Liver (tissue), 9 donors: Measurements from ENCODE around the gene PPM1L. TPM values are rescaled to one million over a fixed set of nuclear protein-coding genes. Genes with fewer than 3 reads are reported as not detected.

Experiments used
- DNase-seq: peaks from one replicate; pipeline ENCODE4 v3.0.0-alpha.2; 2017; ENCODE audit warnings: low spot score
- H3K27ac ChIP-seq, 2 donors: one replicate each; pipeline ENCODE4 v1.7.0; 2013; ENCODE audit warnings: inconsistent platforms in 2 of 2, low read length in 2 of 2, control low read depth in 1 of 2, low read depth in 1 of 2, mild to moderate bottlenecking in 1 of 2
- H3K27me3 ChIP-seq, 4 donors: one replicate each; pipeline versions ENCODE4 v1.6.1 to v1.7.0; 2013; ENCODE audit warnings: low read length in 3 of 4, inconsistent platforms in 1 of 4, mild to moderate bottlenecking in 1 of 4, moderate library complexity in 1 of 4; ENCODE audit not compliant: control insufficient read depth in 4 of 4, insufficient read depth in 4 of 4
- H3K36me3 ChIP-seq, 4 donors: one replicate each; pipeline versions ENCODE4 v1.6.1 to v1.7.0; 2013; ENCODE audit warnings: low read length in 3 of 4, mild to moderate bottlenecking in 3 of 4, low read depth in 1 of 4, moderate library complexity in 1 of 4; ENCODE audit not compliant: control insufficient read depth in 4 of 4, insufficient read depth in 3 of 4
- H3K4me1 ChIP-seq, 4 donors: one replicate each; pipeline versions ENCODE4 v1.6.1 to v1.7.0; 2013; ENCODE audit warnings: low read length in 3 of 4, mild to moderate bottlenecking in 3 of 4, moderate library complexity in 1 of 4; ENCODE audit not compliant: control insufficient read depth in 4 of 4, insufficient read depth in 4 of 4
- H3K4me3 ChIP-seq, 3 donors: one replicate each; pipeline versions ENCODE4 v1.6.1 to v1.7.0; 2013; ENCODE audit warnings: low read length in 3 of 3, control low read depth in 1 of 3, low read depth in 1 of 3, mild to moderate bottlenecking in 1 of 3
- H3K9ac ChIP-seq, 2 donors: one replicate each; pipeline ENCODE4 v1.7.0; 2013; ENCODE audit warnings: low read length in 2 of 2, mild to moderate bottlenecking in 2 of 2, moderate library complexity in 2 of 2, control low read depth in 1 of 2, low read depth in 1 of 2
- H3K9me3 ChIP-seq, 4 donors: one replicate each; pipeline versions ENCODE4 v1.6.1 to v1.7.0; 2013; ENCODE audit warnings: low read length in 3 of 4; ENCODE audit not compliant: control insufficient read depth in 4 of 4
- ATF3 ChIP-seq: IDR thresholded peaks from 2 replicates; pipeline ENCODE4 v1.6.1; 2016; ENCODE audit warnings: antibody characterized with exemption
- CTCF ChIP-seq: fragments of 150-350 bp; IDR thresholded peaks from 2 replicates; pipeline ENCODE4 v1.5.1; 2017; ENCODE audit warnings: improper control_type of control experiment, low read depth, low read length; ENCODE audit not compliant: missing input control
- EGR1 ChIP-seq, 2 donors: IDR thresholded peaks; 2 replicates each; pipeline ENCODE4 v1.6.1; 2016 to 2018; ENCODE audit warnings: antibody characterized with exemption in 2 of 2, low read depth in 2 of 2
- FOXA1 ChIP-seq: IDR thresholded peaks from 2 replicates; pipeline ENCODE4 v1.6.1; 2016; ENCODE audit warnings: antibody characterized with exemption
- GABPA ChIP-seq, 2 donors: IDR thresholded peaks in 1 of 2; conservative IDR thresholded peaks in 1 of 2; 2 replicates each; pipeline ENCODE4 v1.6.1; 2016; ENCODE audit warnings: antibody characterized with exemption in 2 of 2, mild to moderate bottlenecking in 1 of 2, moderate library complexity in 1 of 2
- HNF4A ChIP-seq, 2 donors: conservative IDR thresholded peaks; 2 replicates each; pipeline ENCODE4 v1.6.1; 2016; ENCODE audit warnings: antibody characterized with exemption in 2 of 2, mild to moderate bottlenecking in 2 of 2
- HNF4G ChIP-seq: IDR thresholded peaks from 2 replicates; pipeline ENCODE4 v1.6.1; 2016; ENCODE audit warnings: antibody characterized with exemption
- JUND ChIP-seq, 2 donors: IDR thresholded peaks; 2 replicates each; pipeline ENCODE4 v1.6.1; 2016; ENCODE audit warnings: antibody characterized with exemption in 2 of 2
- MAX ChIP-seq: IDR thresholded peaks from 2 replicates; pipeline ENCODE4 v1.6.1; 2016; ENCODE audit warnings: antibody characterized with exemption
- RAD21 ChIP-seq, 2 donors: IDR thresholded peaks; 2 replicates each; pipeline ENCODE4 v1.6.1; 2016; ENCODE audit warnings: antibody characterized with exemption in 2 of 2, mild to moderate bottlenecking in 2 of 2
- REST ChIP-seq: IDR thresholded peaks from 2 replicates; pipeline ENCODE4 v1.6.1; 2016; ENCODE audit warnings: antibody characterized with exemption, mild to moderate bottlenecking
- RXRA ChIP-seq, 2 donors: IDR thresholded peaks; 2 replicates each; pipeline ENCODE4 v1.6.1; 2017 to 2018; ENCODE audit warnings: antibody characterized with exemption in 2 of 2, mild to moderate bottlenecking in 1 of 2
- TAF1 ChIP-seq: conservative IDR thresholded peaks from 2 replicates; pipeline ENCODE4 v1.6.1; 2016; ENCODE audit warnings: antibody characterized with exemption, mild to moderate bottlenecking
- YY1 ChIP-seq: IDR thresholded peaks from 2 replicates; pipeline ENCODE4 v1.6.1; 2016; ENCODE audit warnings: antibody characterized with exemption, mild to moderate bottlenecking
- WGBS: extraction: QIAGEN DNeasy Blood & Tissue Kit; methylation state at CpG from one replicate; pipeline ENCODE4 v1.1.7; 2013; 5-methylcytosine and 5-hydroxymethylcytosine counted together
- polyA plus RNA-seq, 2 donors: library from polyadenylated mRNA; stranded (reverse) in 1 of 2; unstranded in 1 of 2; fragments of 200-250 nt in 1 of 2; fragments of >200 nt in 1 of 2; fragmentation: Nextera tagmentation in 1 of 2; extraction: Ambion mirVana in 1 of 2; gene quantifications; one replicate each; pipeline versions ENCODE4 v1.2.1 to v1.2.3, GENCODE V29; 2013 to 2015
- total RNA-seq, 2 donors: library from RNA; depleted of rRNA; stranded (reverse); fragments of >200 nt; gene quantifications; one replicate each; pipeline ENCODE4 v1.2.3, GENCODE V29; 2014
- donor health status: healthy.
- donor health status: healthy.
- donor health status: healthy.
- donor health status: healthy.
- donor health status: healthy.

PPM1L gene
- total and polyA plus RNA-seq, 4 donors: 1.6 to 8.5 (median 4.8) TPM

GRCh38 chr3:160951642-160952487, 195.8 kb downstream of the PPM1L start:
- no peaks in the 10 kb centered on the region for H3K27me3 ChIP-seq
- H3K4me1 ChIP-seq: peaks cover 0 to 5% (median 0%) of the 10 kb centered on the region in 4 donors
- H3K9me3 ChIP-seq: no peaks in the 10 kb centered on the region
- TF ChIP-seq MAX (no peak), RAD21 (IDR thresholded peaks at IDR 0.05) (no peak), REST (no peak), ATF3 (no peak), RXRA (IDR thresholded peaks at IDR 0.05) (no peak), JUND (IDR thresholded peaks at IDR 0.05) (no peak), EGR1 (IDR thresholded peaks at IDR 0.05; ENCODE audit: low read depth in 2 of 2) (no peak), YY1 (no peak), HNF4G (no peak), GABPA (IDR thresholded peaks at IDR 0.05 in 1 of 2, conservative IDR thresholded peaks at IDR 0.05 in 1 of 2) (no peak), HNF4A (conservative IDR thresholded peaks at IDR 0.05) (no peak), FOXA1 (no peak), CTCF (no peak)
- DNase-seq: no peak
- H3K27ac ChIP-seq: no peak overlapping the region
- H3K4me3 ChIP-seq: no peak overlapping the region
- no peak overlapping the region for H3K9ac ChIP-seq
- WGBS: 87% methylated on average over 8 of the region's 8 CpGs
- H3K36me3 ChIP-seq: no peaks in the 10 kb centered on the region

GRCh38 chr3:160953686-160954085, 197.7 kb downstream of the PPM1L start:
- no peak for TF ChIP-seq JUND (IDR thresholded peaks at IDR 0.05)
- no peak for TF ChIP-seq TAF1
- 96% methylated on average over 3 of the region's 3 CpGs for WGBS
- DNase-seq: no peak
- H3K4me3 ChIP-seq: no peak overlapping the region
- peaks cover 0 to 2% (median 0%) of the 10 kb centered on the region in 4 donors for H3K4me1 ChIP-seq
- no peak overlapping the region for H3K9ac ChIP-seq
- H3K36me3 ChIP-seq: no peaks in the 10 kb centered on the region
- no peaks in the 10 kb centered on the region for H3K9me3 ChIP-seq
- no peaks in the 10 kb centered on the region for H3K27me3 ChIP-seq
- H3K27ac ChIP-seq: no peak overlapping the region
